Mammary epithelial cell (primary cell): ENCODE results near the gene GRAMD1B.

Source experiments
- CTCF ChIP-seq, 2 donors: IDR thresholded peaks in 1 of 2; conservative IDR thresholded peaks in 1 of 2; 2 replicates each; pipeline ENCODE4 v1.5.1; 2011 to 2012; ENCODE audit warnings: inconsistent platforms in 2 of 2, low read length in 2 of 2, mild to moderate bottlenecking in 2 of 2, control low read depth in 1 of 2, low read depth in 1 of 2; ENCODE audit not compliant: insufficient read depth in 1 of 2; ENCODE audit errors: extremely low read depth in 1 of 2
- EZH2 ChIP-seq: IDR thresholded peaks from 2 replicates; pipeline ENCODE4 v1.6.1; 2012; ENCODE audit warnings: low read length, inconsistent platforms, borderline replicate concordance

- TF ChIP-seq CTCF (conservative IDR thresholded peaks at IDR 0.05 in 1 of 2, IDR thresholded peaks at IDR 0.05 in 1 of 2; ENCODE audit: extremely low read depth in 1 of 2, insufficient read depth in 1 of 2, low read depth in 1 of 2, low read length in 2 of 2) (no peak), EZH2 (no peak)
Observed at GRCh38 chr11:123674297-123674696, 244.2 kb downstream of the GRAMD1B start.
